Measurements from ENCODE around the gene KIF12. TPM values are rescaled to one million over a fixed set of nuclear protein-coding genes. Genes with fewer than 3 reads are reported as not detected.

KIF12 gene
- total and polyA plus RNA-seq, 2 donors, result 0.11 to 0.42 TPM

Other genes starting within 250 kb of the KIF12 start
- 7.8 TPM for gene ZNF618, start 223.0 kb downstream of the KIF12 start, total RNA-seq
- 3.0 TPM for gene ZNF618, start 223.0 kb downstream of the KIF12 start, polyA plus RNA-seq
- gene AMBP, start 21.0 kb downstream of the KIF12 start, total RNA-seq, result not detected
- gene AMBP, start 21.0 kb downstream of the KIF12 start, polyA plus RNA-seq, result 2.4 TPM
- gene COL27A1, start 56.2 kb upstream of the KIF12 start, total RNA-seq, result 21.5 TPM
- gene COL27A1, start 56.2 kb upstream of the KIF12 start, polyA plus RNA-seq, result 8.1 TPM
- gene ORM1, start 223.8 kb upstream of the KIF12 start, total RNA-seq, result 0.53 TPM
- gene ORM1, start 223.8 kb upstream of the KIF12 start, polyA plus RNA-seq, result 19.2 TPM
- not detected for gene ORM2, start 230.6 kb upstream of the KIF12 start, total RNA-seq
- 3.2 TPM for gene ORM2, start 230.6 kb upstream of the KIF12 start, polyA plus RNA-seq

Data from urinary bladder (tissue), 2 donors.